Loucy (cell line): ENCODE data around the gene ATP8A1.

Experiments used
- EZH2phosphoT487 ChIP-seq: fragments of 200-600 bp; IDR thresholded peaks from 2 replicates; pipeline ENCODE4 v1.6.1; 2018; ENCODE audit warnings: antibody characterized with exemption, mild to moderate bottlenecking, moderate library complexity, borderline replicate concordance
- TF ChIP-seq, protein P1 (sequence below): fragments of 200-600 bp; sonication (generic); conservative IDR thresholded peaks from 2 replicates; pipeline ENCODE4 v1.5.1; 2014; ENCODE audit warnings: mild to moderate bottlenecking, antibody characterized with exemption, low read length

DNA sequence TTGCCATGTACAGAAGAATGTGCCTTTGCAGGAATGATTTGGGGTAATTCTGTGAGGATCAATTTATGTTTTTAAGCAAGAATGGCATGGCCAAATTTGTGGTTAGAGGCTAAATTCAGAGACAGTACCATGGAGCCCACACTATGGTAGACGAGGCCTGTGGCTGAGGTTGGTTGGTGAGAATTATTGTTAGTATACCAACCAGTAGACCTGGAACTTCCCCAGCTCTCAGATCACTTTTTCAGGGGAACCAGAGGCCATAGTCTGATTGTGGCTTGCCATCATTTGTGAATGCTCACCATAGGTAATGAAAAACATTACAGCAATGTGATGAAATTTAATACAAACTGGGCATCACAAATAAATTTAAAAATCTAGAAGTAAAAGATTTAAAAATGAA lies 203.3 kb downstream of the ATP8A1 start:
- TF ChIP-seq, protein P1, sequence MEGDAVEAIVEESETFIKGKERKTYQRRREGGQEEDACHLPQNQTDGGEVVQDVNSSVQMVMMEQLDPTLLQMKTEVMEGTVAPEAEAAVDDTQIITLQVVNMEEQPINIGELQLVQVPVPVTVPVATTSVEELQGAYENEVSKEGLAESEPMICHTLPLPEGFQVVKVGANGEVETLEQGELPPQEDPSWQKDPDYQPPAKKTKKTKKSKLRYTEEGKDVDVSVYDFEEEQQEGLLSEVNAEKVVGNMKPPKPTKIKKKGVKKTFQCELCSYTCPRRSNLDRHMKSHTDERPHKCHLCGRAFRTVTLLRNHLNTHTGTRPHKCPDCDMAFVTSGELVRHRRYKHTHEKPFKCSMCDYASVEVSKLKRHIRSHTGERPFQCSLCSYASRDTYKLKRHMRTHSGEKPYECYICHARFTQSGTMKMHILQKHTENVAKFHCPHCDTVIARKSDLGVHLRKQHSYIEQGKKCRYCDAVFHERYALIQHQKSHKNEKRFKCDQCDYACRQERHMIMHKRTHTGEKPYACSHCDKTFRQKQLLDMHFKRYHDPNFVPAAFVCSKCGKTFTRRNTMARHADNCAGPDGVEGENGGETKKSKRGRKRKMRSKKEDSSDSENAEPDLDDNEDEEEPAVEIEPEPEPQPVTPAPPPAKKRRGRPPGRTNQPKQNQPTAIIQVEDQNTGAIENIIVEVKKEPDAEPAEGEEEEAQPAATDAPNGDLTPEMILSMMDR = no peak
- no peak for TF ChIP-seq EZH2phosphoT487
